Astrocyte of the spinal cord (primary cell): Measurements from ENCODE around the gene HS1BP3.

Experiments used
- DNase-seq: peaks from one replicate; pipeline ENCODE4 v3.0.0; 2011; ENCODE audit warnings: low read depth, low spot score
- H3K4me3 ChIP-seq: 2 replicates; pipeline ENCODE4 v1.5.1; 2011; ENCODE audit warnings: low read depth, mild to moderate bottlenecking, low read length, moderate library complexity
- in situ Hi-C: cut with HindIII; loops from 2 replicates; pipeline ENCODE4 v1.10.0; 2017; ENCODE audit warnings: low sequenced_read_pairs
- TF ChIP-seq, protein P1 (sequence below): IDR thresholded peaks from 2 replicates; pipeline ENCODE4 v1.5.1; 2012; ENCODE audit warnings: low read depth, mild to moderate bottlenecking, low read length, inconsistent platforms

The HS1BP3 gene

GRCh38 chr2:20600756-20601325 lies 50.1 kb downstream of the HS1BP3 start:
- TF ChIP-seq, protein P1, sequence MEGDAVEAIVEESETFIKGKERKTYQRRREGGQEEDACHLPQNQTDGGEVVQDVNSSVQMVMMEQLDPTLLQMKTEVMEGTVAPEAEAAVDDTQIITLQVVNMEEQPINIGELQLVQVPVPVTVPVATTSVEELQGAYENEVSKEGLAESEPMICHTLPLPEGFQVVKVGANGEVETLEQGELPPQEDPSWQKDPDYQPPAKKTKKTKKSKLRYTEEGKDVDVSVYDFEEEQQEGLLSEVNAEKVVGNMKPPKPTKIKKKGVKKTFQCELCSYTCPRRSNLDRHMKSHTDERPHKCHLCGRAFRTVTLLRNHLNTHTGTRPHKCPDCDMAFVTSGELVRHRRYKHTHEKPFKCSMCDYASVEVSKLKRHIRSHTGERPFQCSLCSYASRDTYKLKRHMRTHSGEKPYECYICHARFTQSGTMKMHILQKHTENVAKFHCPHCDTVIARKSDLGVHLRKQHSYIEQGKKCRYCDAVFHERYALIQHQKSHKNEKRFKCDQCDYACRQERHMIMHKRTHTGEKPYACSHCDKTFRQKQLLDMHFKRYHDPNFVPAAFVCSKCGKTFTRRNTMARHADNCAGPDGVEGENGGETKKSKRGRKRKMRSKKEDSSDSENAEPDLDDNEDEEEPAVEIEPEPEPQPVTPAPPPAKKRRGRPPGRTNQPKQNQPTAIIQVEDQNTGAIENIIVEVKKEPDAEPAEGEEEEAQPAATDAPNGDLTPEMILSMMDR = peak; percentile 39
- in situ Hi-C loops = no loop called here
- peak; percentile 52 for DNase-seq

DNA sequence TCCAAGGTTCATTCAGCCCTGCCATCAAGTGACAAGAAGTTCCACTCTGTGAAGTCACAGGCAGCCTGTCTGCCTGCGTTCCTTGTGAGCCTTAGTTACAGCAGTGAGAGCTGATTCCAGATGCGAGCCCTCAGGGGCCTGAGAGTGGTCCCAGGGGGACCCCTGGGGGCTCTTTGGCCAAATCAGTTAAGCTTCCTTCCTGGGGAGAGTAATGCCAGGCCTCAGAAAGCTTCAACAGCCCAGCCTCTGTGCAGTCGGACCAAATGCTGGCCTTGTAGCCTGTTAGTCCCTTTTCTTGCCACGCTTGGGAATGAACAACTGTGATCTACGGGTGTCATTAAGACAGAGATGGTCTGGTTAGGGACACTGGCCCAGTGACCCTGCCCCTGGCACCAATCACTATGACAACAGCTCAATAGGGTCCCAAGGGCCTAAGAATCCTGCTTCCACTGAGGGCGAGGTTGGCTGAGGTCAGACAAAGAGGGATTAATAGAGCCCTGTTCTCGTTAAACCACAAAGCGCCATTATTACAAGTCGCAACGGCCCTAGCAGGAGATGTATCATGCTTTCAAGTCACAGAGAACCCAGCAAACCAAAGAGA lies 50.9 kb downstream of the HS1BP3 start:
- TF ChIP-seq, protein P1 = no peak
- no peak for DNase-seq
- in situ Hi-C loops = no loop called here
- H3K4me3 ChIP-seq = no peak overlapping the region

More at GRCh38 chr2:20600756-20601325, 50.1 kb downstream of the HS1BP3 start:
- H3K4me3 ChIP-seq = no peak overlapping the region

DNA sequence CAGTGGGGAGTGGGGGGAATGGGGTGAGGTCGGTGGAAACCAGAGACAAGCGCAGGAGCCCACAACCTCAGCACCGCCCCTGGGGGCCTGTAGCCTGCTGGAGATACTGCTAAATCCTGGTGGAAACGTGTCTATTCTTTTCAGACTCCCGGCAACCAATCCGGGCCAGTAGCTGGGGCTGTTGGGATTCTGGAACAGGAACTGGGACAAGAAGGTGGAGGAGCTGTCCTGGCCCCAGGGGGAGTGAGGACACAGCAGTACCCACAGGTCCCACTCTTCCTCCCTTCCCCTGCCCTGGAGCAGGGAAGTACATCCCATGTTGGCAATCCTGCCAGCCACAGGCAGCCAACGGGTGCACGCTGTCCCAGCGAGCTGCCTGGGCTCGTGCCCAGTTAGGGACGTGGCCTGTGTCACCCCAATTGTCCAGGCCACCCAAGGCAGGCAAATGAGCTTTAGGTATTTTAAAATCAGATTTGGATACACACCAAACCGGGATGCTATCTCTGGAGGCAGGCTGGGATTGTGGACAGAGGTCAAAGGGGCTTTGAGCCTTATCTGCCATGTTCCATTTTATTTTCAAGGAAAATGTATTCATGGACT lies 51.8 kb downstream of the HS1BP3 start:
- no peak overlapping the region for H3K4me3 ChIP-seq
- no peak for DNase-seq
- in situ Hi-C loops = no loop called here
- TF ChIP-seq, protein P1 = no peak

- TF ChIP-seq, protein P1 = no peak
- DNase-seq = no peak
- in situ Hi-C loops = no loop called here
Observed at GRCh38 chr2:20597860-20598183, 53.1 kb downstream of the HS1BP3 start.

GRCh38 chr2:20596973-20597859 lies 53.7 kb downstream of the HS1BP3 start:
- TF ChIP-seq, protein P1 = no peak
- in situ Hi-C loops = no loop called here
- peak; percentile 62 for DNase-seq
- no peak overlapping the region for H3K4me3 ChIP-seq

More at GRCh38 chr2:20597860-20598183, 53.1 kb downstream of the HS1BP3 start:
- no peak overlapping the region for H3K4me3 ChIP-seq

DNA sequence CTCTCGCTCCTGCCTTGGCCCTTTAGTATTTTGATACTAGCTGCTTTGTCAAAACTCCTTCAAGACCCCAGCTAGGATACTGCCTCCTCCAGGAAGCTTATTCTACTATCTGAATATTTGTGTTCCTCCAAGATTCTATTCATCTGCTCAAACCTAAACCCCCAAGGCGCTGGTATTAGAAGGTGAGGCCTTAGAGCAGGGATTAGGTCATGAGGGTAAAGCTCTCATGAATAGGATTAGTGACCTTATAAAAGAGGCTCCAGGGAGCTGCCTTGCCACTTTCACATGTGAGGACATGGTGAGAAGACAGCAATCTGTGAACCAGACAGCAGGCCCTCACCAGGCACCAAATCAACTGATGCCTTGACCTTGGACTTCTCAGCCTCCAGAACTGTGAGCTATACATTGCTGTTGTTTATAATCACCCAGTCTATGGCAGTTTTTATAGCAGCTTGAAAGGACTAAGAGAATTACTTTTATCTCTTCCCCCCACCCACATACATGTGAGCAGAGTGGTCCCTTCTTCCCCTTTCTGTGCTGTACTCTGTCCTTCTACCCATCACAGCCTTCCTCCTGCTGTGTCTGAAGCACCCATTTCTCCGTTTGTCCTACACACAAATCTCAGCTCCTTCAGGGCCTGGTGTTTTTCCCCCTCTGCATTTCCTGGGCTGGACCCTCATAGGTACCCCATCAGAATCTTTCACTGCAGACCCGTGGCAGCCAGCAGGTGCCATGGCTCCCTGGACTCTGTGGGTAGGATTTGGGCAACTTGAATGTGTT lies 54.5 kb downstream of the HS1BP3 start:
- no peak for DNase-seq
- H3K4me3 ChIP-seq = no peak overlapping the region
- in situ Hi-C loops = no loop called here
- TF ChIP-seq, protein P1 = no peak
